Heart left ventricle (tissue), 13 donors: Measurements from ENCODE around the gene PLEKHN1.

Experiments used
- POLR2A ChIP-seq, 2 donors: fragments of 450-650 bp; IDR thresholded peaks; one replicate each; pipeline ENCODE4 v1.6.1; 2017; ENCODE audit warnings: antibody characterized with exemption in 2 of 2, mild to moderate bottlenecking in 2 of 2, moderate library complexity in 2 of 2
- TF ChIP-seq, protein P1 (sequence below), 12 donors: fragments of 200-600 bp; sonication (generic) in 4 of 12; IDR thresholded peaks; one replicate each; pipeline versions ENCODE4 v1.5.0 to v1.8.0; 2018 to 2022; ENCODE audit warnings: antibody characterized with exemption in 12 of 12, mild to moderate bottlenecking in 5 of 12
- donor health status: ischemic (EF 13 %, LVEDD 7.1; RV severe dilation, severe dysfunction).
- donor health status: DM: no; HTN: yes; CAD: no.
- donor health status: DM: no; HTN: no; CAD: no.
- donor health status: ischemic (EF 25% LVEDD 6.9; RV normal size, moderate dysfunction).
- donor health status: ischemic (EF 25% LVEDD 5.7; RV mildly dilated, moderate dysfunction).
- donor health status: ischemic (EF 35%, LVEDD 5.7; RV mildly dilated, moderate dysfunction).
- donor health status: nonischemic (EF 11% LVEDD 7.7; RV severe dilation, severe dysfunction).
- donor health status: DM: yes; HTN: yes; CAD: no.
- donor health status: PGD.
- donor health status: ischemic (EF 29% LVEDD 5.4; RV normal size, mild dysfunction).
- donor health status: nonischemic (EF 23%, LVEDD 6.1; RV moderate dilation, normal function).

DNA sequence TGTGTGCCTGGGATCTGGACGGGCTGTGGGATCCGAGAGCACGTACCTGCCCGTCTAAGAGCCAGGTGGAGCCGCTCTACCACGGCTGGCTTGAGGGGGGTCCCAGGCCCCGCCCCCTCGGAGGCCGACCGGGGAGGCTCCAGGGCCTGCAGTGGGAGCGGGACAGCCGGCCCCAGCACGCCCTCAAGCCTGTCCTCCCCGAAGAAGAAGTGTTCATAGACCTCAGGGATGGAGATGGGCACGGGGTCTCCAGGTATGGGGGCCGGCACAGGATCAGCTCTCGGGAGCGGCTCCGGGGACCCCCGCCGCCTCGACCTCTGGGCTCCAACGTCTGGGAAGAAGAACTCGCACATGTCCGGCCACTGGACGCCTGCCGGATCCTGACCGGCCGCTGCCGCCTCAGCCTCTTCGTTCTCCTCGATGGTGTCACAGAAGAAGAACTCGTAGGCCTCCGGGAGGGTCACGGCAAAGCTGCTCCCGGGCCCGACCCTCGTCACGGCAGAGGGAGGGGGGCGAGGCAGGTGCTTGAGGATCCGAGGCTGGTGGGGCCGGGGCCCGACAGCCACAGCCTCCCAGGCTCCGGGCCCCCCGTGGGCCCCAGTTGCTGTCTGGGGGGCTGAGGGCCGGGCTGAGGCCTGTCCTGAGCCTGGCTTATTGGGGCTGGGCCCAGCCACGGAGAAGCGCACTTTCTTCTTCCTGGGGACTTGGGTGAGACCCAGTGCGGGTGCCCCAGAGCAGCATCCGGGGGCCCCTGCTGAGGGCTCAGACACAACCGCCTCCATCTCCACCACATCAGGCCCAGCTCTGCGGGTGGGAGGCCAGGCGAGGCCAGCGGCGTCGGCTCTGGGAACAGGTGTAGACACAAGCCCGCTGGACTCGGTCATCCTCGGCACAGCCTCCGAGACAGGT is 12.8 kb downstream of the PLEKHN1 start:
- no peak for TF ChIP-seq POLR2A (IDR thresholded peaks at IDR 0.05)
- TF ChIP-seq, protein P1, sequence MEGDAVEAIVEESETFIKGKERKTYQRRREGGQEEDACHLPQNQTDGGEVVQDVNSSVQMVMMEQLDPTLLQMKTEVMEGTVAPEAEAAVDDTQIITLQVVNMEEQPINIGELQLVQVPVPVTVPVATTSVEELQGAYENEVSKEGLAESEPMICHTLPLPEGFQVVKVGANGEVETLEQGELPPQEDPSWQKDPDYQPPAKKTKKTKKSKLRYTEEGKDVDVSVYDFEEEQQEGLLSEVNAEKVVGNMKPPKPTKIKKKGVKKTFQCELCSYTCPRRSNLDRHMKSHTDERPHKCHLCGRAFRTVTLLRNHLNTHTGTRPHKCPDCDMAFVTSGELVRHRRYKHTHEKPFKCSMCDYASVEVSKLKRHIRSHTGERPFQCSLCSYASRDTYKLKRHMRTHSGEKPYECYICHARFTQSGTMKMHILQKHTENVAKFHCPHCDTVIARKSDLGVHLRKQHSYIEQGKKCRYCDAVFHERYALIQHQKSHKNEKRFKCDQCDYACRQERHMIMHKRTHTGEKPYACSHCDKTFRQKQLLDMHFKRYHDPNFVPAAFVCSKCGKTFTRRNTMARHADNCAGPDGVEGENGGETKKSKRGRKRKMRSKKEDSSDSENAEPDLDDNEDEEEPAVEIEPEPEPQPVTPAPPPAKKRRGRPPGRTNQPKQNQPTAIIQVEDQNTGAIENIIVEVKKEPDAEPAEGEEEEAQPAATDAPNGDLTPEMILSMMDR (IDR thresholded peaks at IDR 0.05): no peak
